HG02610 (cell line): ENCODE results near the gene ZNF575.
A peak's percentile ranks its signal among the peaks of the same experiment; 100 is the strongest.
"Not testable (repeated sequence)": the region's sequence is repeated elsewhere in the genome, so short reads cannot be mapped to it uniquely, and the experiment has no call there.

Experiments used
- ATAC-seq: cut with Tn5 transposase; IDR thresholded peaks from one replicate; pipeline ENCODE4 v1.9.1; 2021; ENCODE audit warnings: mild to moderate bottlenecking, moderate library complexity; ENCODE audit not compliant: unreplicated experiment

Gene ZNF575

DNA sequence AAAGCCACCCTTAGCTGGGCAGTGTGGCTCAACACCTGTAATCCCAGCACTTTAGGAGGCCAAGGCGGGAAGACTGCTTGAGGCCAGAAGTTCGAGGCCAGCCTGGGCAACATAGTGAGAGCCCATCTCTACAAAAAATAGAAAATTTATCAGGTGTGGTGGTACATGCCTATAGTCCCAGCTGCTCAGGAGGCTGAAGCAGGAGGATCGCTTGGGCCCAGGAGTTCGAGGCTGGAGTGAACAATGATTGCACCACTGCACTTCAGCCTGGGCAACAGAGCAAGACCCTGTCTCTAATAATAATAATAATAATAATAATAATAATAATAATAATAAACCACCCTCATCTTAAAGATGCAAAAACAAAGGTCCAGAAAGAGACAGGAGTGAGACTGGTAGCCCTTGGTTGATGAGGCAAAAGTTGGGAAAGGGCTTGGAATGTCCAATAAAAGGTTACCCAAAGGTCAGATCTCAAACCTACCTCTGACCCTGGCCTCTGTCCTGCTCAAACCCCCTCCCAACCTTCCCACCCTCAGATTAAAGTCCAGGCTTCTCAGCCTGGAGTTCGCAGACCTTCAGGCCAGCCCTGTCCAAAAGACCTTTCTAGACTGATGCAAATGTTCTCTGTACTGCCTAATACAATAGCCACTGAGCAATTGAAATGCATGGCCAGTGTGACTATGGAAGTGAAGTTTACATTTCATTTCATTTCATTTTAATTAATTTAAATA, 9.1 kb downstream of the ZNF575 start:
- no peak for ATAC-seq

DNA sequence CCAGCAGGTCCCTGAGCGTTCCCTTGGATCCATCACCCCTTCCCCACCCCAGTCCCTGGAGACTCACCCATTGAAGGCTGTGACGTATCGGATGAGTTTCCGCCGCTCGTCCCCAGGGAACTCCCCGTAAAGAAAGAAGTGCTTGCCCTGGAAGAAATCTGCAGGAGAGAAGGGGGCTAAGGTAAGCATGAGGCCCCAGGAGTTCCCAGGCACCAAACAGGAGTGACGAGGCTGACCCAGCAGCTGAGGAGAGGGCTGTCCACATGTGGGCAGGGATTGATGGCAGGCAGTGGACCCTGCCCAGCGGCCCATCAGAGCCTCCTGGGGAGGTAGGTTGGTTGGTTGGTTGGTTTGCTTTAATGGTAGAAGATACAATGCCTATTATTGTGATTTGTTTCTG, 11.1 kb downstream of the ZNF575 start:
- no peak for ATAC-seq

DNA sequence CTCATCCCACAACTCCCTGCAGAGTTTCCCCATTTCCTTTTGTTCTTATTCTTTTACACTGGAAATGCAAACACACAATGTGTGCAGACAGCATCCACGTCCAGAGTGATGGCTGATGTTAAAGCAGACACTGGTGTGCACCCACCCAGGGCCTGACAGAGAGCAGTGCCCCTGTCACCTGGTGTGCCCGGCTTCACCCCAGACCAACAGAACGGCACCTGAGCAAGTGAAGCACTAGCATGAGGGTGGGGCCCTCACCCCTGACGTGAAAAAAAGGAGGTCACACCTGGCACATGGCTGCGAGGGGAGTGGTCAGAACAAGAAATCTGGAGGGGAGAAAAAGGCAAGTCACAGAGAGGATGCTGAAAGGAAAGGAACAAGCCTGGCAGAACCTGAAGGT, 12.3 kb downstream of the ZNF575 start:
- ATAC-seq: no peak

DNA sequence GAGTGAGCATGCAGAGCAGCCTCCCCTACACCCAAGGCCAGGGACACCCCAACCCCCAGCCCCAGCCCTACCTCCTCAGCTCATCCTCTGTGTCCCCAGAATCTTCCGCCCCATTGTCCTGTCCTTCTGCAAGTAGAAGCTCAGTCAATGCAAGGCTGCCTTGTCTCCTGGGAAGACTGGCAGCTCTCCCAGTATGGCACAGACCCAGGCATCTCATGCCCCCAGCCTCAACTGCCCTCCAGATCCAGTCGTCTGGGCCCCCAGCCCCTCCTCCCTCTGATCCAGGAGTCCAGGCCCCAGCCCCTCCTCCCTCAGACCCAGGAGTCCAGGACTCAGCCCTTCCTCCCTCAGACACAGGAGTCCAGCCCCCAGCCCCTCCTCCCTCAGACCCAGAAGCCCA, 13.0 kb downstream of the ZNF575 start:
- no peak for ATAC-seq

DNA sequence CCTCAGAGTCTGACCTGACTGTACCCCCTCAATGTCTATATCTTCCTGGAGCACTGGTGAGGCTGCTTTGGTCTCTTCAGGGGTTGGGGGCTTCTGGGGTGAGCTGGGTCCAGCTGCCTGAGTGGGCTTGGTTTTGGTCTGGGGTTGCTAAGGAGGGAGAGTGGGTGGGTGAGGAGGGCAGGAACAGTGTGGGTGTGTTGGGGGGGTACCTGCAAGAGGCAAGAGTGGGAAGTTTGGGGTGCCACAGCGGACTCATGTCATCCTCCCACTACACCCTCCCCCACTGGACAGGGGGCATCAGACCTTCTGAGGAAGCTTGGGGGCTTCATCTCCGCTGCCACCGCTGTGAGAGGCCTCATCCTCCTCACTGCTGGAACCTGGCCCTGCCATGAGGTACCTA, 13.6 kb downstream of the ZNF575 start:
- no peak for ATAC-seq

DNA sequence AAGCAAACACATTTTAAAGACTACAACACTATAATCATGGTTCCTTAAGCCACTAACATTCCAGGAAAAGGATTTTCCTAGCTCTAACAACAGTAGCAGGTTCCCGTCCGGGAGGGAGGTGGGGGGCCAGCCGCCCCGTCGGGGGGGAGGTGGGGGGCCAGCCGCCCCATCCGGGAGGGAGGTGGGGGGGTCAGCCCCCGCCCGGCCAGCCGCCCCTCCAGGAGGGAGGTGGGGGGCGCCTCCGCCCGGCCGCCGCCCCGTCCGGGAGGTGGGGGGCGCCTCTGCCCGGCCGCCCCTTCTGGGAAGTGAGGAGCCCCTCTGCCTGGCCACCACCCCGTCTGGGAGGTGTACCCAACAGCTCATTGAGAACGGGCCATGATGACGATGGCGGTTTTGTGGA, 14.9 kb downstream of the ZNF575 start:
- not testable (repeated sequence) for ATAC-seq

DNA sequence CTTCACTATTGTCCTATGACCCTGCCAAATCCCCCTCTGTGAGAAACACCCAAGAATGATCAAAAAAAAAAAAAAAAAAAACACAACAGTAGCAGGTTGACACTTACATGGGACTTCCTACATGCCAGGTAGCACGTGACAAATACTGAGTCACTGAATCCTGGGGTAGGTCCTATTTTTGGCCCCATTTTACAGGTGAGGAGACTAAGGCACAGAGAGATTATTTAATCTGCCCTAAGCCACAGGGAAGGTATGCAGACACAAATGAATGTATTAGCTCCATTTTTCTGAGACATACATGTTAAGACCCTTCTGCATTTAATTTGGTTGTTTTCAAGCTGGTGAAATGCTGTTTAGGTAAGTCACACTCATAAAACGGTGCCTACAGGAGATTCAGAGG, 15.7 kb downstream of the ZNF575 start:
- no peak for ATAC-seq

DNA sequence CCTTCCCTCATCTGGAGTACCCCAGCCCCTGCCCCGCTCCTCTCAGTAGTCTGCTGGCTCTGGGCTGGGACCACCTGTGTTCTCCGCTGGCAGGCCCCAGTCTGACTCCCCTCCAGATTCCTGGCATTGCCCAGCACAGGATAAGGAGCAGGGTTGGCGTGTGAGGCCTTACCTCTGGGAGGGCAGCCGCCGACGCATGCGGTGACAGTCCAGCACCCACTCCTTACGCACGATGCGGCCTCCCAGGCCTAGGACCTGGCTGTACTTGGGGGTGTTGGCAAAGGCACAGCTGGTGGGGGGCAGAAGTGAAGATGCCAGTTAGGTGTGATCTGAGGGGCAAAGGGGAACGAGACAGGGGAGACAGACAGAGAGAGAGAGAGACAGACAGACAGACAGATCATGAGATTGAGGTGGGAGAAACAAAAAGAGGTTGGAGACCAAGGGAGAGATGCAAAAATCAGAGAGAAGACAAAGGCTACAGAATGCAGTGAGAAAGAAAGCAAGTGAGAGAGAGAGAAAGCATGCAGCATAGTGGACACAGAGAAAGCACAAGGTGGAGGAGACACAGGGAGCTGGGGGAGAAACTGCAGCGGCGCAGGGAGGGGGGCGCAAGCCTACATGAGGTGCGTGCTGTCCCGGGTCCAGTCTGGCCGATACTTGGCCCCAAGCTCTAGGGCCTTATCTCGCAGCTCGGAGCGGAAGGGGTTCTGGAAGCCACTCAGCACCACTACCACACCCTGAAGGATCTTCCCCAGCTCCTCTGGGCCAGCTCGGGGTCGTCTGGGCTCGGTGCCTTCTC, 18.6 kb downstream of the ZNF575 start:
- ATAC-seq: no peak

DNA sequence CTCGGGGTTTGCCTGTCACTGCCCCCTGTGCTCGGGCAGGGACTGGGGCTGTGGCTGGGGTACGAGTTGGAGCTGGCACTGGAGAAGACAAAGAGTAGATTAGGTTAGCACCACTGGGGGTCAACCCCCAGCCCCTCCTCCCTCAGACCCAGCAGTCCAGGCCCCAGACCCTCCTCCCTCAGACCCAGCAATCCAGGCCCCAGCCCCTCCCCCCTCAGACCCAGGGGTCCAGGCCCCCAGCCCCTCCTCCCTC, 19.1 kb downstream of the ZNF575 start:
- ATAC-seq: no peak

DNA sequence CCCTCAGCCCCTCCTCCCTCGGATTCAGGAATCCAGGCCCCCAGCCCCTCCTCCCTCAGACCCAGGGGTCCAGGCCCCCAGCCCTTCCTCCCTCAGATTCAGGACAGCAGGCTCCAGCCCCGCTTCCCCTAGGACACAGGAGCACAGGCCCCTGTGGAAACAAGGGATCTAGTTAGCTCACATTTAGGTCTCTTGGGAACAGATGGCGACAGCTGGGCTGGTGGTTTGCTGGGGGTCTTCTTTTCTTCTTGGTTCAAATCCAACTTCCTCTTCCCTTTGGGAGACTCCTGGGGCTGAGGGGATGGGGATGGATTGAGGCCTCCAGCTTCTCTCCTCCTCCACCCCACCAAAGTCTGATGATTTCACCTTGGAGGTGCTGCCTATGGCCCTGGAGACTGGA, 19.6 kb downstream of the ZNF575 start:
- ATAC-seq: no peak

DNA sequence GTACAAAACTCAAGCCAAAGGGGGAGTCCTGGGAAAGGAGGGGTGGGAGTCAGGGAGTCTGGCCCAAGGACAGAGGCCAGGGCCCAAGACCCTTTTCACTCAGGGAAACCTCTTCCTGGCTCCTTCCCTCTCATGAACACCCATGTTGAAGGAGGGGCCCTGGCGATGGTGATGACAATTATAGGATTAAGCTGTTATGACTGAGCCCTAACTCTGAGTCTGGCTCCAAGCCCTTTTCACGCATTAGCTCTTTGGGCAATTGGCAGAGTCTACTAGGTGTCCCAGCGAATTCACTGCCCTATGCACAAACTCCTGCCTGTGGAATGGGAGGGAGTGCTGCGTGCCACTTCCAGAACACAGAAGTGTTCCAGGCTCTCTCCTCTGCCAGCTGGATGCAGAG, 20.7 kb downstream of the ZNF575 start:
- ATAC-seq: no peak

DNA sequence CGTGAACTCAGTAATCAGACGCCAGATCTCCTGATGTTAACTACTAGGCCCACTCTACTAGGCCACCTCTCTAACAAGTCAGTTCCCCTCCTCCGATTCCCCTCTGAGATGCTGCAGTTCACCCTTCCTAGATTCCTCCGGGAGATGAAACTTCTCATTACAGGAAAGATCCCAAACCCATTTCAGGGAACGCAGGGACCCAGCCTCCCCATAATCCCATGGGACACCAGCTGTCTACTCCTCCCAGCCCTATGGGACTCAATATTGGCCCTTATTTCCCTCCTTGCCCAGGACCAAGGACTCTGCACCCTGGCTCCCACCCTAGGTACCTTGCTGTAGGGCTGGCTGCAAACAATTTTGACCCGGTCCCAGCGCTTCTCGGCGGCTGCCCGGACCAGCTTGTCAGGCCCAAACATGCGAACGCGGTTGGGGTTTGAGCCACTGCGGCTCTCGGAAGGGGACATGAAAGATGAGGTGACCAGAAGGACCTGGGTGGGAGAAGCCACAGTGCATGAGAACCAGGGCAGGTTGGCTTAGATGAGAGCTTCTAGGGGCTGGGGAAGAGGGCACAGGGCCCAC, 21.4 kb downstream of the ZNF575 start:
- ATAC-seq: no peak

DNA sequence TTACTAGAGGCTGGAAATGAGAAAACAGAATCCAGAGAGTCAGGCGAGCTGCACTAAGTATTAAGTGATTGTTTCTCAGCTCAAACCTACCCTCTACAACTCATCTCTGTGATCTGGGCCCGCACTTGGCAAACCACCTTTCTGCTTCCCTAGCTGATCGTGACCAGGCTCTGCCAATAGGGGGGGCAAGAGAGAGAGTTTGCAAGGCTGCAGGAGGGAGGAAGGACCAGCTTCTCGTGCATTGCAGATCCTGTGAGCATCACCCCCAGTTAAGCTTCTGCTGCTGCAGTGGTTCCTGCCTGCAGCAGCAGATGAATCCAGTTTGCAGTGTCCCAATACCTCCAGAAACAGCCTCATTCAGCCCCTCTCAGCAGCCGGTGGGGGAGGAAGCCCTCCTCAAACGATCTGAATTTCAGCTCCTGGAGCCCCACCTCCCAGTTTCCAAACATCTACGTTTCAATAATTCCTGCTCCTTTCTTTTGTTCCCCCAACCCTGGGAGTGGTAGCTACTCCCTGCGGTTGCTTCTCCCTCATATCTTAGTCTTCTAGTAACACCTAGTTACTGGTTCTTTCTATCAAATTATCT, 22.3 kb downstream of the ZNF575 start:
- ATAC-seq: peak; percentile 57

DNA sequence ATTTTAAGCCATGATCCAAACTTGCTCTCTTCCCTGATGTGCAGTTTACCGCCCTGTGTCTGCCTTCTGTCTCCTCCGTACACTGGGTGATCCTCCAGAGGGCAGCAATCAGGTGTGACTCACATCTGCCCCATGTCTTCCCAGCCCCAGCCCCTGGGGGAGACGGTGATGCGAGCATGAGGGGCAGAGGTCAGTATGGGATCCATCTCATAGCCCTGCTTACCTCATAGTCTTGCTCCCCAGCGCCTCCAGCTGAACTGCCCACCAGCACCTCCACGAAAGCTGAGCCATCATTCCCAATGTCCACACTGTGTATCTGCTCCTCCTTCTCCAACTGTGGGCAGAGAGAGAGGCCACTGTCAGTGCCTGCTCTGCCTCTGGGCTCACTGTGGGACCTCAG, 27.7 kb downstream of the ZNF575 start:
- no peak for ATAC-seq

DNA sequence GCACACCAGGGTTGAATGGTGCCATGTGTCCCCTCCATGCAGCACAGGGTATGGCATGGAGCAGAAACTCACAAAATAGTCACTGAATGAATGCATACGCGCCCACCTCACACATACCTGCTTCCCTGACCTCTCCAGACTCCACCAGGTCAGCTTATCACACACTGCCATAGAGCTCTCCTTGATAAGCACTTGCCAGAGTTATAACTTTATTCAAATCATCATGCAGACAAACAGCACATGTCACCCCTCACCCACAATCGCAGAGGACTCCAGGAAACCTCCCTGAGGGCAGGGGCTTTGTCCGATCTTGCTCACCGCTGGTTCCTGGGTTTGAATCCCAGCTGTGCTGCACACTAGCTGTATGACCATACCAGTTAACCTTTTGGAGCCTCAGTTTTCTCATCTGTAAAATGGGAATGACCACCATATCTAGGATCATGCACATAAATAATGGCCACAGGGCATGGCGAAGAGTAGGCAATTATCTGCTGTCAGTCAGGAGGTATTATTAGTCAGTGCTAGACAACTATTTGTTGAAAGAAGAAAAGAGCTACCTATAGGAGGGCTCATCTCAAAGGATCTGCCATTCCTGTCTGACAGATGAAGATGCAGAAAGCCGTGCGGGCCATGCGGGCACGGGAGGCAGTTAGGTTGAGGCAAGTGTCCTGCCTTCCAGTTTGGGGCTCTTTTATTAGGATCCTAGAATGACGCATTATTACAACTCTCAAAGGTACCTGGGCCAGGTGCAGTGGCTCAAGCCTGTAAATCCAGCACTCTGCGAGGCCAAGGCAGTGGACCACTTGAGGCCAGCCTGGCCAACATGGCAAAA, 28.4 kb downstream of the ZNF575 start:
- ATAC-seq: no peak

DNA sequence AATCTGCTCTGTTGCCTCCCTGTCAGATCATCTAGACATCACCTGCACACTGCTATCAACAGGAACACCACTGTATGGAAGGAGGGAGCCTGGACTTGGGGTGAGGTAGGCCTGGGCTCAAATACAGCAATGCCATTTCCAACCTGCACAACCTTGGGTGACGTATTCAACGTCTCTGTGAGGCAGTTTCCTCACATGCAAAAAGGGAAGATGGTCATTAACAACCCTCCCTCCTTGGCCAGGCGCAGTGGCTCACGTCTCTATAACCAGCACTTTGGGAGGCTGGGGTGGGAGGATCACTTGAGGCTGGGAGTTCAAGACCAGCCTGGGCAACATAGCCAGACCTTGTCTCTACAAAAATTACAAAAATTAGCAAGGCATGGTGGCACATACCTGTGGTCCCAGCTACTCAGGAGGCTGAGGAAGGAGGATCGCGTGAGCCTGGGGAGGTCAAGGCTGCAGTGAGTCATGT, 29.3 kb downstream of the ZNF575 start:
- no peak for ATAC-seq

DNA sequence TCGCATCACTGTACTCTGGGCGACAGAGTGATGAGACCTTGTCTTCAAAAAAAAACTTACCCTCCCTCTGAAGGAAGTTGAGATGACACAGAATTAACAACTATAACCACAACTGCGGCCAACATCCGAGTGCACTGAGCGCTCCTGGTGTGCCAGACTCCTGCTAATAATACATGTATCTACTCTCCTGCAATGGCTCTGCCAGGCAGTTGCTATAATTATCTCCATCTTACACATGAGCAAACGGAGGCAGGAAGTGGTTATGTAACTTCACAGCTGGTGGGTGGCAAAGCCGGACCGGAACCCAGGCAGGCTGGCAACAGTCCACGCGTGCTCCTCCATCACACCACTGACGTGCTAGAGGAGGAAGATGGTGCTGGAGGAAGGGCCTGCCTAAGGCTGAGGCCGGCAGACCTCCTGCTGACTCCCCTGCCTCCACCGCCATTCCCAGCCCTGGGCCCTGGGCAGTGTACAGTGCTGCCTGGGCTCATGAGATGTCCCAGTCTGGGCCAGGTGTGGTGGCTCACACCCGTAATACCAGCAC, 29.8 kb downstream of the ZNF575 start:
- ATAC-seq: peak; percentile 72

DNA sequence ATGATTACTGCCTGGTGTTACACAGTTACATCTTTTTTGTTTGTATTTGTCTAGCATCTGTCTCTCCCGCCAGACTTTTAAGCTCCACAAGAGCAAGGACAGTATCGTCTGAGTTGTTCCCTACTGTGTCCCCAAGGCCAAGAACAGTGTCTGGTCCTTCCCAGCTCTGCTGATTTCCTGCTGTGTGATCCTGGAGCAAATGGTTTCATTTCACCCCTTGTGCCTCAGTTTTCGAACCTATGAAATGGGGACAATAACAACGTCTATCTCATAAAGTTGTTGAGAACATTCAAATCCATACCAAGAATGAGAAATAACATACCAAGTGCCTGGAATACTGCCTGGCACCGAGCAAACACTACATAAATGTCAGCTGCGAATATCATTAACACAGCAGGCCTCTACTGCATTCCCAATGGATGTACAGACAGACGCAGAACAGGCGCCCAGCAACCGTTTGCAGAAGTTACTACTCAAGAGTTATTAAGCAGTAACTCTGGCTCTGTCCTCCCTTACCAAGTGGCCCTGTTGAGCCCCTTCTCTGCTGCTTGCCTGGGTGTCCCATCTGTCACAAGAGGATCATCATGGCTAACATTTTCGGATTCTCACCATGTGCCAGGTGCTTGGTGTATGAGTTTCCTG, 30.9 kb downstream of the ZNF575 start:
- no peak for ATAC-seq

DNA sequence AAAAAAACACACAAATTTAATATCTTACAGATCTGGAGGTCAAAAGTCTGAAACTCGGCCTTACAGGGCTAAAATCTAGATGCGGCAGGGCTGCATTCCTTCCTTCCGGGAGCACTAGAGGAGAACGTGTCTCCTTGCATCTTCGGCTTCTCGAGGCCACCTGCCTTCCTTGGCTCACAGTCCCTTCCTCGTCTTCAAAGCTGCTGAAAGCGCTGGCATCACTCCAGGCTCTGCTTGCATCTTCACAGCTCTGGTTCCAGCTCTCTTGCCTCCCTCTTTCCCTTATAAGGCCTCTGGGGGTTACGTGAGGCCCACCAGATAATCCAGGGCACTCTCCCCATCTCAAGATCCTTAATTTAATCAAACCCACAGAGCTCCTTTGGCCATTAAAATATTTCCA, 31.8 kb downstream of the ZNF575 start:
- ATAC-seq: no peak

DNA sequence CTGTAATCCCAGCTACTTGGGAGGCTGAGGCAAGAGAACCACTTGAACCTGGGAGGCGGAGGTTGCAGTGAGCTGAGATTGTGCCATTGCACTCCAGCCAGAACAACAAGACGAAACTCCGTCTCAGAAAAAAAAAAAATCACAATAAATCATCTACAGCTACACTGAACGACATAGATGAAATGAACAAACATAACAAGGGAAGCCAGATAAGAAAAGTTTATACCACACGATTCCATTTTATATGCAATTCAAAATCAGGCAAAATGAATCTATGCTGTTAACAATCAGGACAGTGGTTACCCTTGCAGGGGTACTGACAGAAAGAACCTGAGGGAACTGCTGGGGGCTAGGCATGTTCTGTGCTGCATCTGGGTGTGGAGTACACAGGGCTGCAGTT, 36.7 kb downstream of the ZNF575 start:
- ATAC-seq: no peak
